Caco-2 (cell line): ENCODE results near the gene GRIA4. TPM values are rescaled to one million over a fixed set of nuclear protein-coding genes. Genes with fewer than 3 reads are reported as not detected.

Experiments used
- BruUV-seq: library from RNA; stranded (reverse); fragments of 400-500 nt; replicated peaks from 2 replicates; lab custom pipeline; 2021; lab: Mats Ljungman, UMichigan
- CTCF ChIA-PET: fragments of 300-600 bp; sonication (Branson Sonifier 250); formaldehyde crosslinking; loops from one replicate; lab custom pipeline; 2022; ENCODE audit warnings: antibody characterized with exemption; lab: Charles Lee
- POLR2A ChIA-PET: fragments of 300-600 bp; sonication (Branson Sonifier 250); formaldehyde crosslinking; loops from one replicate; lab custom pipeline; 2022; ENCODE audit warnings: antibody characterized with exemption; lab: Charles Lee
- DNase-seq, 2 experiments: peaks; one replicate each; pipeline versions ENCODE4 v3.0.0 to v3.0.0-alpha.2; 2020 to 2022
- H3K27me3 ChIP-seq: replicated peaks from 2 replicates; pipeline ENCODE4 v1.6.0; 2011; ENCODE audit warnings: low read length; ENCODE audit not compliant: control insufficient read depth, insufficient read depth
- H3K36me3 ChIP-seq: 2 replicates; pipeline ENCODE4 v1.5.1; 2011; ENCODE audit warnings: low read length; ENCODE audit not compliant: control insufficient read depth, insufficient read depth
- H3K4me1 ChIP-seq: fragments of 250-450 bp; sonication (Bioruptor Pico); 2 replicates; pipeline ENCODE4 v1.5.1; 2020; ENCODE audit warnings: mild to moderate bottlenecking
- H3K4me3 ChIP-seq: 2 replicates; pipeline ENCODE4 v1.5.1; 2011; ENCODE audit warnings: low read depth, mild to moderate bottlenecking, control low read depth, low read length
- H3K9me3 ChIP-seq: fragments of 250-450 bp; sonication (Bioruptor Pico); 2 replicates; pipeline ENCODE4 v1.5.1; 2020; ENCODE audit warnings: mild to moderate bottlenecking, moderate library complexity
- H3K27ac Mint-ChIP-seq: one replicate; pipeline ENCODE4 v1.8.0; 2022; ENCODE audit warnings: mixed read lengths; ENCODE audit not compliant: unreplicated experiment
- H3K27me3 Mint-ChIP-seq: one replicate; pipeline ENCODE4 v1.8.0; 2022; ENCODE audit warnings: mixed read lengths; ENCODE audit not compliant: insufficient read depth, unreplicated experiment
- H3K36me3 Mint-ChIP-seq: one replicate; pipeline ENCODE4 v1.8.0; 2022; ENCODE audit warnings: mild to moderate bottlenecking, mixed read lengths; ENCODE audit not compliant: insufficient read depth, unreplicated experiment
- H3K4me1 Mint-ChIP-seq: one replicate; pipeline ENCODE4 v1.8.0; 2022; ENCODE audit warnings: low read depth, mixed read lengths; ENCODE audit not compliant: unreplicated experiment
- H3K4me3 Mint-ChIP-seq: one replicate; pipeline ENCODE4 v1.8.0; 2022; ENCODE audit warnings: mild to moderate bottlenecking, moderate library complexity, mixed read lengths; ENCODE audit not compliant: unreplicated experiment
- H3K9me3 Mint-ChIP-seq: one replicate; pipeline ENCODE4 v1.8.0; 2022; ENCODE audit warnings: mixed read lengths; ENCODE audit not compliant: unreplicated experiment
- intact Hi-C: fragments of 100-400 bp; cut with micrococcal nuclease; formaldehyde crosslinking; loops from one replicate; pipeline ENCODE4 v1.10.0; 2022; ENCODE audit not compliant: unreplicated experiment
- total RNA-seq: library from RNA; stranded (reverse); gene quantifications from 2 replicates; pipeline ENCODE4 v1.2.3, GENCODE V29; 2022
- TF ChIP-seq, protein P1 (sequence below), 2 experiments: fragments of 200-600 bp in 1 of 2; IDR thresholded peaks; 1 replicate in 1 of 2; 2 replicates in 1 of 2; pipeline versions ENCODE4 v1.5.1 to v1.8.0; 2011 to 2022; ENCODE audit warnings: antibody characterized with exemption in 1 of 2, control low read depth in 1 of 2, inconsistent platforms in 1 of 2, low read depth in 1 of 2, low read length in 1 of 2, mild to moderate bottlenecking in 1 of 2, moderate library complexity in 1 of 2; ENCODE audit not compliant: insufficient read depth in 1 of 2, severe bottlenecking in 1 of 2, unreplicated experiment in 1 of 2

Gene GRIA4
- total RNA-seq, 1 experiment from 2014 or later: not detected

DNA sequence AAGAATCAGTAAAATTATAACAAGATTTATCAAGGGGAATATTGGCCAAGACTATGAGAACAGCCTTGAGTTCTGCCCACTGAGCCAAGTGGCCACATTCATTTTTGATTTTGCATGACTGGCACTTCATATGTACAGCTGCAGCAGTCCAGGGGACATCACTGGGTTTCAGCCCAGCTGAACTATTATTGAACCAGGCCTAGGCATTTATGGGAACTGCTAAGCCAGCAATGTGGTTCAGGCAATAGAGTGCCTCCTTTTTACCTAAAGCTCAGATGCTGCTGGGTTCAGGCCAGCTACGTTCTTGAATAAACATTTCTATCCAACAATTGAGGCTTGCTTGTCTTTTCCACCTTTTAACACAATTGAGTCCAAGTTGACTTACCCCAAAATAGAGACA is 215.3 kb downstream of the GRIA4 start:
- Histone ChIP-seq H3K4me3 (no peak overlapping the region), H3K4me1 (no peaks in the 10 kb centered on the region), H3K36me3 (no peaks in the 10 kb centered on the region), H3K9me3 (no peaks in the 10 kb centered on the region), H3K27me3 (no peaks in the 10 kb centered on the region)
- TF ChIP-seq, protein P1, sequence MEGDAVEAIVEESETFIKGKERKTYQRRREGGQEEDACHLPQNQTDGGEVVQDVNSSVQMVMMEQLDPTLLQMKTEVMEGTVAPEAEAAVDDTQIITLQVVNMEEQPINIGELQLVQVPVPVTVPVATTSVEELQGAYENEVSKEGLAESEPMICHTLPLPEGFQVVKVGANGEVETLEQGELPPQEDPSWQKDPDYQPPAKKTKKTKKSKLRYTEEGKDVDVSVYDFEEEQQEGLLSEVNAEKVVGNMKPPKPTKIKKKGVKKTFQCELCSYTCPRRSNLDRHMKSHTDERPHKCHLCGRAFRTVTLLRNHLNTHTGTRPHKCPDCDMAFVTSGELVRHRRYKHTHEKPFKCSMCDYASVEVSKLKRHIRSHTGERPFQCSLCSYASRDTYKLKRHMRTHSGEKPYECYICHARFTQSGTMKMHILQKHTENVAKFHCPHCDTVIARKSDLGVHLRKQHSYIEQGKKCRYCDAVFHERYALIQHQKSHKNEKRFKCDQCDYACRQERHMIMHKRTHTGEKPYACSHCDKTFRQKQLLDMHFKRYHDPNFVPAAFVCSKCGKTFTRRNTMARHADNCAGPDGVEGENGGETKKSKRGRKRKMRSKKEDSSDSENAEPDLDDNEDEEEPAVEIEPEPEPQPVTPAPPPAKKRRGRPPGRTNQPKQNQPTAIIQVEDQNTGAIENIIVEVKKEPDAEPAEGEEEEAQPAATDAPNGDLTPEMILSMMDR (IDR thresholded peaks at IDR 0.05; ENCODE audit: insufficient read depth in 1 of 2, low read depth in 1 of 2, low read length in 1 of 2, severe bottlenecking in 1 of 2, unreplicated experiment in 1 of 2): no peak
- no peaks in the 10 kb centered on the region for H3K4me1 Mint-ChIP-seq
- DNase-seq: no peak
- peaks cover 7% of the 10 kb centered on the region for H3K27me3 Mint-ChIP-seq
- no peak overlapping the region for H3K27ac Mint-ChIP-seq
- no TSS peak for BruUV-seq
- intact Hi-C loops: no loop called here
- H3K4me3 Mint-ChIP-seq: no peak overlapping the region
- ChIA-PET CTCF (no interaction called here), POLR2A (no interaction called here)
- no peaks in the 10 kb centered on the region for H3K9me3 Mint-ChIP-seq
- H3K36me3 Mint-ChIP-seq: no peaks in the 10 kb centered on the region

DNA sequence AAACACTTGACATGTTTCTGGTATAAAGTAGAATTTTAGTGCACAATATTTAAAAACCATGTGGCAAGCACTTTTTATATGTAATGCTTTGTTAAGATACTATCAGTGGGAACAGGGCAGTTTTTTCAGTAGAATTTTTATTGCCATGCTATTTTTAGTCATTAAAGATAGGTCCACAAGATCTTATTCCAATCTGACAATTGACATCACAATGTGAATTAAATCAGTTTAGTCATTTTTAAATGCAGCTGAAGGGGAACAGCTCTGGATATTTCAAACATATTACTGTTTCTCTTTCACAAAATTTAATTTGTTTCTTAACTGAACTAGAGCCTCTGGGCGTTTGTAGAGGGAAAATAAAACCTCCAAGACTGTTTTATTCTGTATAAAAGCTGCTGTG is 218.0 kb downstream of the GRIA4 start:
- Mint-ChIP-seq H3K27me3 (peaks cover 6% of the 10 kb centered on the region), H3K36me3 (no peaks in the 10 kb centered on the region), H3K27ac (no peak overlapping the region), H3K4me1 (no peaks in the 10 kb centered on the region), H3K9me3 (no peaks in the 10 kb centered on the region), H3K4me3 (no peak overlapping the region)
- intact Hi-C loops: no loop called here
- no TSS peak for BruUV-seq
- ChIA-PET POLR2A (no interaction called here), CTCF (no interaction called here)
- Histone ChIP-seq H3K9me3 (no peaks in the 10 kb centered on the region), H3K27me3 (no peaks in the 10 kb centered on the region), H3K4me3 (no peak overlapping the region), H3K36me3 (no peaks in the 10 kb centered on the region), H3K4me1 (no peaks in the 10 kb centered on the region)
- no peak for DNase-seq
- TF ChIP-seq, protein P1 (IDR thresholded peaks at IDR 0.05; ENCODE audit: insufficient read depth in 1 of 2, low read depth in 1 of 2, low read length in 1 of 2, severe bottlenecking in 1 of 2, unreplicated experiment in 1 of 2): no peak

DNA sequence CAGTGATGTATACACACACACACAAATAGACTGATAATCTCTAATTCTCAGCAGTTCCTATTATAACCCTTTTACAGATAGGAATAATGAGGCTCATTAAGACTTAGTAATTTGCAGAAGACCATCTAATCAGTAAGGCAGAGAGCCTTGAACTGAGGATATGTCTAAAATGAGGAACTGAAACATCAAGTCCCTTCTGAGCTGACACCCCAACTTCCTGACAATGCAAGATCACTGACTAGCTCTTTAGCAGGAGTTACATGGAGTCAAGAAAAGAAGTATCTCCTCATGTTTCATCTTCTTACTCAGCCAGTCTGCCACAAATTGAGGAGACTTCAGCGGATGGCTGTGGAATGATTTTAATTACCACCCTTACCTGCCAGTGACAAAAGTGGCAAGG is 219.2 kb downstream of the GRIA4 start:
- TF ChIP-seq, protein P1 (IDR thresholded peaks at IDR 0.05; ENCODE audit: insufficient read depth in 1 of 2, low read depth in 1 of 2, low read length in 1 of 2, severe bottlenecking in 1 of 2, unreplicated experiment in 1 of 2): no peak
- no peak for DNase-seq
- Mint-ChIP-seq H3K27me3 (peaks cover 4% of the 10 kb centered on the region), H3K4me1 (no peaks in the 10 kb centered on the region), H3K36me3 (no peaks in the 10 kb centered on the region), H3K4me3 (no peak overlapping the region), H3K9me3 (no peaks in the 10 kb centered on the region), H3K27ac (no peak overlapping the region)
- H3K9me3 ChIP-seq: no peaks in the 10 kb centered on the region
- no peaks in the 10 kb centered on the region for H3K4me1 ChIP-seq
- ChIA-PET POLR2A (no interaction called here), CTCF (no interaction called here)
- no TSS peak for BruUV-seq
- no peaks in the 10 kb centered on the region for H3K27me3 ChIP-seq
- no peak overlapping the region for H3K4me3 ChIP-seq
- intact Hi-C loops: no loop called here
- H3K36me3 ChIP-seq: no peaks in the 10 kb centered on the region
